Fibroblast of the aortic adventitia (primary cell): ENCODE measurements around the gene SPEF1. TPM values are rescaled to one million over a fixed set of nuclear protein-coding genes. Genes with fewer than 3 reads are reported as not detected.
A peak's percentile ranks its signal among the peaks of the same experiment; 100 is the strongest.

Source experiments
- DNase-seq: peaks from one replicate; pipeline ENCODE4 v3.0.0-alpha.2; 2010; ENCODE audit warnings: low read depth
- H3K4me3 ChIP-seq: 2 replicates; pipeline ENCODE4 v1.5.1; 2011; ENCODE audit warnings: low read depth, mild to moderate bottlenecking, control low read depth, low read length, moderate library complexity
- total RNA-seq: library from RNA; depleted of rRNA; stranded (reverse); fragments of >200 nt; gene quantifications from 2 replicates; pipeline ENCODE4 v1.2.3, GENCODE V29; 2012; ENCODE audit warnings: low replicate concordance
- TF ChIP-seq, protein P1 (sequence below): IDR thresholded peaks from 2 replicates; pipeline ENCODE4 v1.5.1; 2011; ENCODE audit warnings: mild to moderate bottlenecking, low read length, control low read depth, inconsistent platforms; ENCODE audit not compliant: insufficient read depth

Gene SPEF1
- total RNA-seq, 1 donor: 0.09 TPM

DNA sequence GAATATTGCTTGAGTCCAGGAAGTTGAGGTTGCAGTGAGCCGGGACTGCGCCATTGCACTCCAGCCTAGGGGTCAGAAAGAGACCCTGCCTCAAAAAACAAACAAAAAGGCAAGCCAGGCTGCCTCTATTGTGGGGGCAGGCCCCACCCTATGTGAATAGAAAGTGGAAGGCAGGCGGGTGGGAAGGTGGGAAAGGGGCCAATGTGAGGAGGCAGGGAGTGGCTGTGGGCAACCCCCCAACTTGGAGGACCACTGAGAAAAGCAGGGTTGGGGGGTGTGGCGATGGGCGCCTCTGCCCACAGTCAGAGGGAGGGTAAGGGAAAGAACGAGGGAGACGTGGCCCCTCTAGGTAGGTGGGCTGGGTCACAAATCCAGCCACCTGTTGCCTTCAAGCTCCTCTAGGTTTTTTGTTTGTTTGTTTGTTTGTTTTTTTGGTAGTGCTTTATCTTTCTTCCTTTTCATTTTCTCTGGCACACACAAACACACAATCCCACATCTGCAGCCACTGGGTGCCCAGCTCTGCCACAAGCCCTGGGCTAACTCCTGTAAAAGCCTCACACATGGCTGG, 33.8 kb upstream of the SPEF1 start:
- DNase-seq: no peak

DNA sequence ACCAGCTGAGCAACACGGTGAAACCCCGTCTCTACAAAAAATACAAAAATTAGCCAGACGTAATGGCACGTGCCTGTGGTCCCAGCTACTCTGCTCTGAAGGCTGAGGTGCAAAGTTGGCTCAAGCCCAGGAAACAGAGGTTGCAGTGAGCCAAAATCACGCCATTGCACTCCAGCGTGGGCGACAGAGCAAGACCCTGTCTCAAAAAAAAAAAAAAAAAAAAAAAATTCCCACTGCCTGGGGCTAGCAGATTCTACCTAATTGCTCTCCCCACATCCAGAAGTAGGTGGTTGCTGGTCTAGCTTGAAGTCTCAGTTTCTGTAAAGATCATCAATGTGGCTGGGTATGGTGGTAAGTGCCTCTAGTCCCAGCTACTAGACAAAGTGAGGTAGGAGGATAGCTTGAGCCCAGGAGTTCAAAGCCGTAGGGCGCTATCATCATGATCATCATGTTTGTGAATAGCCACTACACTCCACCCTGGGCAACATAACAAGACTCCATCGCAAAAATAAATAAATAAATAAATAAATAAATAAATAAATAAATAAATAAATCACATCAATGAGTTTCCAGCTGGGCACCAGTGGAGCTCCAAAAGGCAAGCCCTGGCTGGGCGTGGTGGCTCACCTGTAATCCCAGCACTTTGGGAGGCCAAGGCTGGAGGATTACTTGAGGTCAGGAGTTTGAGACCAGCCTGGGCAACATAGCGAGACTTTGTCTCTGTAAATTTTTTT, 32.8 kb upstream of the SPEF1 start:
- no peak overlapping the region for H3K4me3 ChIP-seq
- TF ChIP-seq, protein P1, sequence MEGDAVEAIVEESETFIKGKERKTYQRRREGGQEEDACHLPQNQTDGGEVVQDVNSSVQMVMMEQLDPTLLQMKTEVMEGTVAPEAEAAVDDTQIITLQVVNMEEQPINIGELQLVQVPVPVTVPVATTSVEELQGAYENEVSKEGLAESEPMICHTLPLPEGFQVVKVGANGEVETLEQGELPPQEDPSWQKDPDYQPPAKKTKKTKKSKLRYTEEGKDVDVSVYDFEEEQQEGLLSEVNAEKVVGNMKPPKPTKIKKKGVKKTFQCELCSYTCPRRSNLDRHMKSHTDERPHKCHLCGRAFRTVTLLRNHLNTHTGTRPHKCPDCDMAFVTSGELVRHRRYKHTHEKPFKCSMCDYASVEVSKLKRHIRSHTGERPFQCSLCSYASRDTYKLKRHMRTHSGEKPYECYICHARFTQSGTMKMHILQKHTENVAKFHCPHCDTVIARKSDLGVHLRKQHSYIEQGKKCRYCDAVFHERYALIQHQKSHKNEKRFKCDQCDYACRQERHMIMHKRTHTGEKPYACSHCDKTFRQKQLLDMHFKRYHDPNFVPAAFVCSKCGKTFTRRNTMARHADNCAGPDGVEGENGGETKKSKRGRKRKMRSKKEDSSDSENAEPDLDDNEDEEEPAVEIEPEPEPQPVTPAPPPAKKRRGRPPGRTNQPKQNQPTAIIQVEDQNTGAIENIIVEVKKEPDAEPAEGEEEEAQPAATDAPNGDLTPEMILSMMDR: no peak
- no peak for DNase-seq

More for the DNA sequence above, 33.8 kb upstream of the SPEF1 start:
- no peak overlapping the region for H3K4me3 ChIP-seq
- TF ChIP-seq, protein P1: no peak

DNA sequence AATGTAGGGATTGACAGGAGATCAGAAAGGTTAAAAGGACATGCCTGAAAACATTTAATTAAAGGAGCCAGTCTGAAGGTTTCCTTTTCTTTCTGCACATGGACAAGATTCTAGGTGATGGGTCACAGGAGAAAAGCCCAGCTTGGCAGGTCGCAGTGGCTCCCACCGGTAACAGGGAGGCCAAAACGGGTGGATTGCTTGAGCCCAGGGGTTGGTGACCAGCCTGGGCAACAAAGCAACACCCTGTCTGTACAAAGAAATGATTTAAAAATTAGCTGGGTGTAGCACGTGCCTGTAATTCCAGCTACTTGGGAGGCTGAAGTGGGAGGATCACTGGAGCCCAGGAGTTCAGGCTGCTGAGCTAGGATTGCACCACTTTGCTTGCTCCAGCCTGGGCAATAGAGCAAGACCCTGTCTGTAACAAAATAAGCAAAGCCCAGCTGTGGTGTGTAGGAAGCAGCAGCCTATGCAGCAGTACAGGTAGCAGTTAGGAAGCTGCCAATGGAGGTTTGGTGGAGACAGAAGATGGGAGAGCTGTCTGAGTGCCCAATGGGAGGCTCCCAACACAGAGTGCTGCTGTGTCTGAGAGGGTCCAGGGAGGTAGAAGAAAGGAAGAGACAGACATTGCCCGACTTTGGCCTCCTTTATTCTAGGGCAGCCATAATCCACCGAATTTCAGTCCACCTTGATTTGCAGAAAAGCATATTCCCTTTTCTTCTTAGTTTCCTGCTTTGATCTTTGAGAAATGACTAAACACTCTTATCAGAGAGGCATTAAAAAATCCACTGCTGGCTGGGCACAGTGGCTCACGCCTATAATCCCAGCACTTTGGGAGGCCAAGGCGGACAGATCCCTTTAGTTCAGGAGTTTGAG, 32.0 kb upstream of the SPEF1 start:
- H3K4me3 ChIP-seq: no peak overlapping the region
- no peak for DNase-seq
- TF ChIP-seq, protein P1: no peak

GRCh38 chr20:3812259-3812681, 31.0 kb upstream of the SPEF1 start:
- no peak for DNase-seq
- no peak overlapping the region for H3K4me3 ChIP-seq
- TF ChIP-seq, protein P1: no peak

DNA sequence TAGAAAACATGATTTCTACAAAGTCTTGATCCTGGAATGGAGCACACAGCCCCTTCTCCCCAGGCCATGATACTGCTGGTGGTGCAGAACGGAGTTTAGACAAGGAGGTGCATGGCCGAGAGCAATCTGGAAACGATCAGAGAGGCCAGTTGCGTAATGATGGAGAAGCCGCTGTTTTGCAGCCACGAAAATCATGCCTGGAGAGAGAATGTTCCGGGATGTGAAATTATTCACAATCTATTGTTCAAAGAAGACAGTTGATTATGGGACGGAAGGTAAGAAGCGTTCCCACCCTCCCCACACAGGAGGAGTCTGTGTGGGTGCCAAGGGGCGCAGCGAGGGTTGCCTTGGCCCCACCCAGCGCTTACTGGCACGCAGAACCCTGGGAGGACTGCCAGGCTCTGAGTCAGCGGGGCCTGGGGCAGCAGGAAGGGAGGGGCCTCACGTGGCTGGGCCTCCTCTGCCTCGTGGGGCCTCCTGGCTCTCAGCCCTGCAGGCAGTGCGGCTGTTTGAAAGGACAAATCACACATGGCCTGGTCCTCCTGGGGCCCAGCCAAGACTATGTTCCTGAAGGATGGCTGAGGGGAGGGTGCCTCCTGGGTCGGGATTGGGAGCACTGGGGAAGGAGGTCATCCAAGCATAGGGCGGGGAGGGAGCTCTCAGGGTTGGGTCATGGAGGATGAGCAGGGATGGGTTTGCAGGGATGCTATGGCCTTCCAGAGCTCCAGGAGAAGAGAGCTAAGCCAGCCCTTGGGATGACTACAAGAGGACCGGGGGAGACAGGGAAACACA, 30.4 kb upstream of the SPEF1 start:
- peak overlapping the region; percentile 63 for H3K4me3 ChIP-seq
- DNase-seq: peak; percentile 100
- TF ChIP-seq, protein P1: no peak

GRCh38 chr20:3808544-3808943, 27.3 kb upstream of the SPEF1 start:
- TF ChIP-seq, protein P1: no peak
- H3K4me3 ChIP-seq: peak overlapping the region; percentile 39
- no peak for DNase-seq
